Caco-2 (cell line): Measurements from ENCODE around the gene ULBP1. TPM values are rescaled to one million over a fixed set of nuclear protein-coding genes. Genes with fewer than 3 reads are reported as not detected.

ENCODE experiments used
- BruUV-seq: library from RNA; stranded (reverse); fragments of 400-500 nt; replicated peaks from 2 replicates; lab custom pipeline; 2021; lab: Mats Ljungman, UMichigan
- CTCF ChIA-PET: fragments of 300-600 bp; sonication (Branson Sonifier 250); formaldehyde crosslinking; loops from one replicate; lab custom pipeline; 2022; ENCODE audit warnings: antibody characterized with exemption; lab: Charles Lee
- POLR2A ChIA-PET: fragments of 300-600 bp; sonication (Branson Sonifier 250); formaldehyde crosslinking; loops from one replicate; lab custom pipeline; 2022; ENCODE audit warnings: antibody characterized with exemption; lab: Charles Lee
- DNase-seq, 2 experiments: peaks; one replicate each; pipeline versions ENCODE4 v3.0.0 to v3.0.0-alpha.2; 2020 to 2022
- H3K27me3 ChIP-seq: replicated peaks from 2 replicates; pipeline ENCODE4 v1.6.0; 2011; ENCODE audit warnings: low read length; ENCODE audit not compliant: control insufficient read depth, insufficient read depth
- H3K36me3 ChIP-seq: 2 replicates; pipeline ENCODE4 v1.5.1; 2011; ENCODE audit warnings: low read length; ENCODE audit not compliant: control insufficient read depth, insufficient read depth
- H3K4me1 ChIP-seq: fragments of 250-450 bp; sonication (Bioruptor Pico); 2 replicates; pipeline ENCODE4 v1.5.1; 2020; ENCODE audit warnings: mild to moderate bottlenecking
- H3K4me3 ChIP-seq: 2 replicates; pipeline ENCODE4 v1.5.1; 2011; ENCODE audit warnings: low read depth, mild to moderate bottlenecking, control low read depth, low read length
- H3K9me3 ChIP-seq: fragments of 250-450 bp; sonication (Bioruptor Pico); 2 replicates; pipeline ENCODE4 v1.5.1; 2020; ENCODE audit warnings: mild to moderate bottlenecking, moderate library complexity
- H3K27ac Mint-ChIP-seq: one replicate; pipeline ENCODE4 v1.8.0; 2022; ENCODE audit warnings: mixed read lengths; ENCODE audit not compliant: unreplicated experiment
- H3K27me3 Mint-ChIP-seq: one replicate; pipeline ENCODE4 v1.8.0; 2022; ENCODE audit warnings: mixed read lengths; ENCODE audit not compliant: insufficient read depth, unreplicated experiment
- H3K36me3 Mint-ChIP-seq: one replicate; pipeline ENCODE4 v1.8.0; 2022; ENCODE audit warnings: mild to moderate bottlenecking, mixed read lengths; ENCODE audit not compliant: insufficient read depth, unreplicated experiment
- H3K4me1 Mint-ChIP-seq: one replicate; pipeline ENCODE4 v1.8.0; 2022; ENCODE audit warnings: low read depth, mixed read lengths; ENCODE audit not compliant: unreplicated experiment
- H3K4me3 Mint-ChIP-seq: one replicate; pipeline ENCODE4 v1.8.0; 2022; ENCODE audit warnings: mild to moderate bottlenecking, moderate library complexity, mixed read lengths; ENCODE audit not compliant: unreplicated experiment
- H3K9me3 Mint-ChIP-seq: one replicate; pipeline ENCODE4 v1.8.0; 2022; ENCODE audit warnings: mixed read lengths; ENCODE audit not compliant: unreplicated experiment
- intact Hi-C: fragments of 100-400 bp; cut with micrococcal nuclease; formaldehyde crosslinking; loops from one replicate; pipeline ENCODE4 v1.10.0; 2022; ENCODE audit not compliant: unreplicated experiment
- total RNA-seq: library from RNA; stranded (reverse); gene quantifications from 2 replicates; pipeline ENCODE4 v1.2.3, GENCODE V29; 2022
- TF ChIP-seq, protein P1 (sequence below), 2 experiments: fragments of 200-600 bp in 1 of 2; IDR thresholded peaks; 1 replicate in 1 of 2; 2 replicates in 1 of 2; pipeline versions ENCODE4 v1.5.1 to v1.8.0; 2011 to 2022; ENCODE audit warnings: antibody characterized with exemption in 1 of 2, control low read depth in 1 of 2, inconsistent platforms in 1 of 2, low read depth in 1 of 2, low read length in 1 of 2, mild to moderate bottlenecking in 1 of 2, moderate library complexity in 1 of 2; ENCODE audit not compliant: insufficient read depth in 1 of 2, severe bottlenecking in 1 of 2, unreplicated experiment in 1 of 2

Gene ULBP1
- total RNA-seq, 1 experiment from 2014 or later: 7.7 TPM

DNA sequence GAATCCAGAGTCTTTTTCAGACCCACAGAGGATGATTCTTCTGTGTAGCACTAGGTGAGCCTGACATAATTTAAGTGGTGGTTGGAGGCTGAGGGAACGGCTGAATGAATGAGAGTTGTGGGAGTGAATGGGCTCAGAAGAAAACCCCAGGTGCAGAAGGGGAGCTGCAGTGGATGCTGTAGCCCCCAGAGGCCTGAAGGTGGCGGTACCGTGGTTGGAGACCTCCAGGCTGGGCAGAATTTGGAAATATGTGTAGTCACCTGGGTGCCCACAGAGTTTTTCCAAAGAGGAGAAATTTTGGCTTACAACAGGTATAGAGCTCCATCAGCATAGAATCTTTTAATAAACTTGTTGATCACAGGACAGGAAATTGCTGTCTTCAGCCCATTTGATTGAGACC lies 34.3 kb upstream of the ULBP1 start:
- intact Hi-C loops: loop anchor here (5.0 kb wide), 1 partner anchor 382 kb away; the partner anchor contains the start of gene PPIL4
- H3K27me3 Mint-ChIP-seq: peaks cover 36% of the 10 kb centered on the region
- DNase-seq: peak in 1 of 2 experiments; percentile 32

GRCh38 chr6:149931501-149931900 lies 32.2 kb upstream of the ULBP1 start:
- Mint-ChIP-seq H3K27me3 (peaks cover 38% of the 10 kb centered on the region), H3K27ac (no peak overlapping the region), H3K4me3 (no peak overlapping the region), H3K36me3 (no peaks in the 10 kb centered on the region), H3K4me1 (peaks cover 7% of the 10 kb centered on the region), H3K9me3 (no peaks in the 10 kb centered on the region)
- intact Hi-C loops: loop anchor here (5.0 to 10.0 kb wide), 2 partner anchors 136 to 403 kb away; partner anchors contain the start of gene ULBP3
- Histone ChIP-seq H3K27me3 (no peaks in the 10 kb centered on the region; the same call in 1 of the 2 replicates), H3K4me3 (no peak overlapping the region), H3K36me3 (no peaks in the 10 kb centered on the region), H3K4me1 (no peaks in the 10 kb centered on the region), H3K9me3 (no peaks in the 10 kb centered on the region)
- POLR2A ChIA-PET: no interaction called here
- DNase-seq: no peak
- TF ChIP-seq, protein P1, sequence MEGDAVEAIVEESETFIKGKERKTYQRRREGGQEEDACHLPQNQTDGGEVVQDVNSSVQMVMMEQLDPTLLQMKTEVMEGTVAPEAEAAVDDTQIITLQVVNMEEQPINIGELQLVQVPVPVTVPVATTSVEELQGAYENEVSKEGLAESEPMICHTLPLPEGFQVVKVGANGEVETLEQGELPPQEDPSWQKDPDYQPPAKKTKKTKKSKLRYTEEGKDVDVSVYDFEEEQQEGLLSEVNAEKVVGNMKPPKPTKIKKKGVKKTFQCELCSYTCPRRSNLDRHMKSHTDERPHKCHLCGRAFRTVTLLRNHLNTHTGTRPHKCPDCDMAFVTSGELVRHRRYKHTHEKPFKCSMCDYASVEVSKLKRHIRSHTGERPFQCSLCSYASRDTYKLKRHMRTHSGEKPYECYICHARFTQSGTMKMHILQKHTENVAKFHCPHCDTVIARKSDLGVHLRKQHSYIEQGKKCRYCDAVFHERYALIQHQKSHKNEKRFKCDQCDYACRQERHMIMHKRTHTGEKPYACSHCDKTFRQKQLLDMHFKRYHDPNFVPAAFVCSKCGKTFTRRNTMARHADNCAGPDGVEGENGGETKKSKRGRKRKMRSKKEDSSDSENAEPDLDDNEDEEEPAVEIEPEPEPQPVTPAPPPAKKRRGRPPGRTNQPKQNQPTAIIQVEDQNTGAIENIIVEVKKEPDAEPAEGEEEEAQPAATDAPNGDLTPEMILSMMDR (IDR thresholded peaks at IDR 0.05; ENCODE audit: insufficient read depth in 1 of 2, low read depth in 1 of 2, low read length in 1 of 2, severe bottlenecking in 1 of 2, unreplicated experiment in 1 of 2): no peak
- BruUV-seq: no TSS peak
- CTCF ChIA-PET: no interaction called here

More for the DNA sequence above, 34.3 kb upstream of the ULBP1 start:
- Mint-ChIP-seq H3K9me3 (no peaks in the 10 kb centered on the region), H3K4me3 (no peak overlapping the region), H3K36me3 (no peaks in the 10 kb centered on the region), H3K4me1 (peaks cover 7% of the 10 kb centered on the region), H3K27ac (no peak overlapping the region)
- ChIA-PET CTCF (no interaction called here), POLR2A (no interaction called here)
- Histone ChIP-seq H3K9me3 (no peaks in the 10 kb centered on the region), H3K4me3 (no peak overlapping the region), H3K4me1 (no peaks in the 10 kb centered on the region), H3K36me3 (no peaks in the 10 kb centered on the region), H3K27me3 (no peaks in the 10 kb centered on the region; the same call in 1 of the 2 replicates)
- TF ChIP-seq, protein P1 (IDR thresholded peaks at IDR 0.05; ENCODE audit: insufficient read depth in 1 of 2, low read depth in 1 of 2, low read length in 1 of 2, severe bottlenecking in 1 of 2, unreplicated experiment in 1 of 2): peak; percentile 49 to 58
- BruUV-seq: no TSS peak

GRCh38 chr6:149933036-149933435 lies 30.7 kb upstream of the ULBP1 start:
- Histone ChIP-seq H3K27me3 (no peaks in the 10 kb centered on the region; the same call in 1 of the 2 replicates), H3K4me1 (no peaks in the 10 kb centered on the region), H3K9me3 (no peaks in the 10 kb centered on the region), H3K36me3 (no peaks in the 10 kb centered on the region), H3K4me3 (no peak overlapping the region)
- H3K4me1 Mint-ChIP-seq: peaks cover 7% of the 10 kb centered on the region
- H3K27me3 Mint-ChIP-seq: peaks cover 37% of the 10 kb centered on the region
- no peak for DNase-seq
- no peaks in the 10 kb centered on the region for H3K9me3 Mint-ChIP-seq
- POLR2A ChIA-PET: no interaction called here
- CTCF ChIA-PET: interaction anchor here (0.9 kb wide), 1 partner anchor 92 kb away, joined by 3 read pairs; no protein-coding TSS in a partner anchor
- intact Hi-C loops: loop anchor here (5.0 to 10.0 kb wide), 2 partner anchors 134 to 402 kb away; partner anchors contain the start of gene ULBP3
- TF ChIP-seq, protein P1 (IDR thresholded peaks at IDR 0.05; ENCODE audit: insufficient read depth in 1 of 2, low read depth in 1 of 2, low read length in 1 of 2, severe bottlenecking in 1 of 2, unreplicated experiment in 1 of 2): no peak
- no TSS peak for BruUV-seq
- peak overlapping the region; percentile 1 for H3K4me3 Mint-ChIP-seq
- no peaks in the 10 kb centered on the region for H3K36me3 Mint-ChIP-seq
- H3K27ac Mint-ChIP-seq: no peak overlapping the region
